Measurements from ENCODE around the gene PCP4L1. TPM values are rescaled to one million over a fixed set of nuclear protein-coding genes. Genes with fewer than 3 reads are reported as not detected.

The PCP4L1 gene
- total RNA-seq, 1 experiment from 2014 or later, result 0.83 TPM

GRCh38 chr1:161219078-161219892 lies 39.3 kb upstream of the PCP4L1 start:
- Histone ChIP-seq H3K23ac (ENCODE audit: insufficient read length, low read depth, low read length) (no peak overlapping the region), H3K27ac (ENCODE audit: insufficient read length, low read depth, low read length) (no peak overlapping the region), H3K9ac (ENCODE audit: extremely low read depth, insufficient read length, low read length) (no peak overlapping the region), H3K14ac (ENCODE audit: insufficient read depth, low read length) (no peak overlapping the region), H3K23me2 (ENCODE audit: insufficient read length, low read depth, low read length, poor library complexity, severe bottlenecking) (no peaks in the 10 kb centered on the region), H4K5ac (ENCODE audit: insufficient read length, low read depth, low read length) (no peak overlapping the region), H2AK5ac (ENCODE audit: insufficient read length, low read length) (no peak overlapping the region), H2BK120ac (ENCODE audit: low read depth, low read length, poor library complexity, severe bottlenecking) (no peak overlapping the region), H3K4ac (ENCODE audit: low read depth, low read length) (no peak overlapping the region), H3K79me1 (ENCODE audit: insufficient read depth, low read depth, low read length, poor library complexity, severe bottlenecking) (no peaks in the 10 kb centered on the region), H2BK15ac (ENCODE audit: low read depth, low read length) (no peak overlapping the region), H3K18ac (ENCODE audit: insufficient read length, low read depth, low read length) (no peak overlapping the region), H2BK5ac (ENCODE audit: insufficient read length, low read length) (no peak overlapping the region), H3K79me2 (ENCODE audit: insufficient read depth, low read length) (no peaks in the 10 kb centered on the region), H3K27me3 (ENCODE audit: insufficient read depth, low read length) (no peaks in the 10 kb centered on the region), H3K4me1 (ENCODE audit: insufficient read depth, low read length) (peaks cover 4% of the 10 kb centered on the region; the same call in 1 of the 2 replicates), H3K4me2 (ENCODE audit: insufficient read depth, insufficient read length, low read length) (no peak overlapping the region), H4K8ac (replicated peaks; ENCODE audit: insufficient read length, low read depth, low read length) (no peak overlapping the region), H2BK20ac (ENCODE audit: low read depth, low read length, poor library complexity, severe bottlenecking) (no peak overlapping the region), H2AFZ (ENCODE audit: low read length) (no peak overlapping the region), H3T11ph (ENCODE audit: low read length) (no peak overlapping the region), H3K9me3 (ENCODE audit: control insufficient read depth, low read depth, low read length) (no peaks in the 10 kb centered on the region), H4K20me1 (ENCODE audit: control insufficient read depth, insufficient read depth, insufficient read length) (no peaks in the 10 kb centered on the region), H3K56ac (ENCODE audit: insufficient read length, low read depth, low read length) (no peak overlapping the region), H2BK12ac (ENCODE audit: insufficient read length, low read depth, low read length) (no peak overlapping the region), H4K91ac (ENCODE audit: insufficient read length, low read depth, low read length) (no peak overlapping the region)
- Mint-ChIP-seq H3K4me1 (peaks cover 17 to 38% of the 10 kb centered on the region in 2 experiments), H3K27ac (peak overlapping the region in 1 of 3 experiments; percentile 72; a peak in 1 of 7 replicates), H3K27me3 (ENCODE audit: low read depth) (no peaks in the 10 kb centered on the region), H3K4me3 (no peak overlapping the region), H3K9me3 (no peaks in the 10 kb centered on the region), H3K36me3 (ENCODE audit: insufficient read depth in 1 of 3, low read depth in 3 of 3) (peaks cover 3 to 9% (median 7%) of the 10 kb centered on the region in 3 experiments; a peak in 6 of 7 replicates)
- no peak for DNase-seq
- TF ChIP-seq, protein P1, sequence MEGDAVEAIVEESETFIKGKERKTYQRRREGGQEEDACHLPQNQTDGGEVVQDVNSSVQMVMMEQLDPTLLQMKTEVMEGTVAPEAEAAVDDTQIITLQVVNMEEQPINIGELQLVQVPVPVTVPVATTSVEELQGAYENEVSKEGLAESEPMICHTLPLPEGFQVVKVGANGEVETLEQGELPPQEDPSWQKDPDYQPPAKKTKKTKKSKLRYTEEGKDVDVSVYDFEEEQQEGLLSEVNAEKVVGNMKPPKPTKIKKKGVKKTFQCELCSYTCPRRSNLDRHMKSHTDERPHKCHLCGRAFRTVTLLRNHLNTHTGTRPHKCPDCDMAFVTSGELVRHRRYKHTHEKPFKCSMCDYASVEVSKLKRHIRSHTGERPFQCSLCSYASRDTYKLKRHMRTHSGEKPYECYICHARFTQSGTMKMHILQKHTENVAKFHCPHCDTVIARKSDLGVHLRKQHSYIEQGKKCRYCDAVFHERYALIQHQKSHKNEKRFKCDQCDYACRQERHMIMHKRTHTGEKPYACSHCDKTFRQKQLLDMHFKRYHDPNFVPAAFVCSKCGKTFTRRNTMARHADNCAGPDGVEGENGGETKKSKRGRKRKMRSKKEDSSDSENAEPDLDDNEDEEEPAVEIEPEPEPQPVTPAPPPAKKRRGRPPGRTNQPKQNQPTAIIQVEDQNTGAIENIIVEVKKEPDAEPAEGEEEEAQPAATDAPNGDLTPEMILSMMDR (conservative IDR thresholded peaks at IDR 0.05), result no peak
- no CpG with 5 or more reads among the region's 5 CpGs for WGBS (ENCODE audit: extremely low coverage, insufficient read length, low lambda C conversion rate)
